T-helper 1 cell (primary cell): ENCODE data around the gene FFAR4.
"Not testable (repeated sequence)": the region's sequence is repeated elsewhere in the genome, so short reads cannot be mapped to it uniquely, and the experiment has no call there.

Experiments used
- DNase-seq, 5 donors: peaks; one replicate each; pipeline ENCODE4 v3.0.0-alpha.2; 2012 to 2020
- total RNA-seq, 4 donors: gene quantifications; one replicate each; lab custom pipeline; 2026; lab: John Stamatoyannopoulos, UW

FFAR4 gene
- 0 reads per million in 4 donors for total RNA-seq

GRCh38 chr10:93566435-93567276 lies at the start of gene FFAR4:
Gene FFAR4, plus strand, starts transcription at chr10:93566665. Its CDS starts 56 bp downstream, at chr10:93566721.
- no peak for DNase-seq

- DNase-seq = no peak
Observed at GRCh38 chr10:93518531-93518930, 47.9 kb upstream of the FFAR4 start.

- DNase-seq = no peak
Observed at GRCh38 chr10:93535293-93535692, 31.2 kb upstream of the FFAR4 start.

- not testable (repeated sequence) for DNase-seq
Observed at GRCh38 chr10:93540871-93541270, 25.6 kb upstream of the FFAR4 start.

- peak in 2 of 5 donors; percentile 11 to 14 for DNase-seq
Observed at GRCh38 chr10:93541402-93542357, 24.8 kb upstream of the FFAR4 start.

- no peak for DNase-seq
Observed at GRCh38 chr10:93542358-93542791, 24.1 kb upstream of the FFAR4 start.

- DNase-seq = not testable (repeated sequence)
Observed at GRCh38 chr10:93546995-93547394, 19.5 kb upstream of the FFAR4 start.

GRCh38 chr10:93547522-93547921 lies 18.9 kb upstream of the FFAR4 start:
- no peak for DNase-seq

GRCh38 chr10:93548376-93549071 lies 17.9 kb upstream of the FFAR4 start:
- DNase-seq = no peak

- no peak for DNase-seq
Observed at GRCh38 chr10:93550606-93551005, 15.9 kb upstream of the FFAR4 start.

- no peak for DNase-seq
Observed at GRCh38 chr10:93552780-93553179, 13.7 kb upstream of the FFAR4 start.

- no peak for DNase-seq
Observed at GRCh38 chr10:93553482-93554315, 12.8 kb upstream of the FFAR4 start.

GRCh38 chr10:93554316-93554663 lies 12.2 kb upstream of the FFAR4 start:
- no peak for DNase-seq

GRCh38 chr10:93554760-93555432 lies 11.6 kb upstream of the FFAR4 start:
- peak in 2 of 5 donors; percentile 19 to 27 for DNase-seq

GRCh38 chr10:93559490-93559889 lies 7.0 kb upstream of the FFAR4 start:
- no peak for DNase-seq

GRCh38 chr10:93560541-93560940 lies 5.9 kb upstream of the FFAR4 start:
- no peak for DNase-seq

GRCh38 chr10:93565446-93565845 lies 1.0 kb upstream of the FFAR4 start:
- DNase-seq = no peak

GRCh38 chr10:93567277-93568104 lies 1.0 kb downstream of the FFAR4 start:
- DNase-seq = no peak

- DNase-seq = no peak
Observed at GRCh38 chr10:93568105-93568390, 1.6 kb downstream of the FFAR4 start.

GRCh38 chr10:93570383-93570782 lies 3.9 kb downstream of the FFAR4 start:
- DNase-seq = no peak

GRCh38 chr10:93572606-93573005 lies 6.1 kb downstream of the FFAR4 start:
- no peak for DNase-seq
